NCI-H1694 (cell line): Measurements from ENCODE around the gene ENOSF1.
"Not testable (repeated sequence)": the region's sequence is repeated elsewhere in the genome, so short reads cannot be mapped to it uniquely, and the experiment has no call there.

Experiments used
- DNase-seq: peaks from one replicate; lab custom pipeline; 2025; lab: John Stamatoyannopoulos, UW

Gene ENOSF1

DNA sequence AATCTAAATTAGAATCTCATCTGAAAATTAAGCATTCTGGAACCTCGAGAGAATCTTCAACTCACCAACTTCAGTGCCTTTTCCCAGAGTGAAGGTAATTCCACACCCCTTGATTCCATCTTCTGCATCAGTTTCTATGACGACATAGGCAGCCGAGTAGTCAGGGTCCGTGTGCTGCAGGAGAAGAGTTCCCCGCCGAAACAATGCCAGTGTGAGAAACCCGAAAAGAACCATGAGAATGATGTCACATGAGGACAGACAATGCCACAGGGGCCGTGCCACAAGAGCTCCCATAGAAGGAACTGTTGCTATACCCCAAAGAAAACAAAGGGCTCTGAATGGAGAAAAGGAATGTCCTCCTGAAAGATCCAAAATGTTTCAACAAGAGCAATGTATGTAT, 6.0 kb downstream of the ENOSF1 start:
- DNase-seq, result no peak

DNA sequence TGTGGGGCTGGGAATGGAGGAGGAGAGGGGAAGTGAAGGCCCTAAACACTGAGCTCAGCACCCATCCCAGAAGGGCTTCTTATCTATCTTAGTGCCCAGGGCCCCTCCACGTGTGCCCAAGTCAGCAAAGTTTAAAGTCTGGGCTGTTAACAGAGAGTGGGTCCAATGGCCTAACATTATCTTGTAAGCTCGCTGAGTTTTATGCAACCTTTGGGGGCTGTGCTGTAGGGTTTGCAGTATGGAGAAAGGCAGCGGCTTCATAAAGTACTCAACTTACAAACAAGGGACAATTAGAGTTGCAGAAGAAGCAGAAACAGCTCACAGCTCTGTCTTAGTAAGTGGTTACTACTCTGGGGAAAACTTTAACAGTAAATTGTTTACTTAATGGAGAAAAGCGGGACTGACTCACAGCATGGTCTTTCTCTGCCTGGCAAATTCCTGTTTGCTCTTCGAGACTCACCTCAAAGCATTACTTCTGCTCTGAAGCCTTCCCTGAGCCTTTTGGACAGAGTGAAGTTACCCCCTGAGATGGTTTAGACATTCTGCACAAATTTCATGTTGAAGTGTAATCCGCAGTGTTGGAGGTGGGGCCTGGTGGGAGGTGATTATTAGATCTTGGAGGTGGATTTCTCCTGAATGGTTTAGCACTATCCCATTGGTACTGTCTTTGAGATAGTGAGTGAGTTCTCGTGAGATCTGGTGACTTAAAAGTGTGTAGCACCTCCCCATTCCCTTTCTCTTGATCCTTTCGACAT, 9.0 kb downstream of the ENOSF1 start:
- no peak for DNase-seq

DNA sequence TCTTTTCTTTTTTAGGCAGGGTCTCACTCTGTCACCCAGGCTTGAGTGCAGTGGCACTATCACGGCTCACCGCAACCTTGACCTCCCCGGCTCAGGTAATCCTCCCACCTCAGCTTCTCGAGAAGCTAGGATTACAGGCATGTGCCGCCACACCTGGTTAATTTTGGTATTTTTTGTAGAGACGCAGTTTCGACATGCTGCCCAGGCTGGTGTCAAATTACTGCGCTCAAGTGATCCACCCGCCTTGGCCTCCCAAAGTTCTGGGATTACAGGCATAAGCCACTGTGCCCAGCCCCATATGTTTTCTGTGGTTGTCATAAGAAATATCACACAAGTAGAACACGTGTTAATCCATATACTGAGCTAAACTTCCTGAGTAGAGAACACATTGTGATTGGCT, 14.6 kb downstream of the ENOSF1 start:
- DNase-seq, result no peak

DNA sequence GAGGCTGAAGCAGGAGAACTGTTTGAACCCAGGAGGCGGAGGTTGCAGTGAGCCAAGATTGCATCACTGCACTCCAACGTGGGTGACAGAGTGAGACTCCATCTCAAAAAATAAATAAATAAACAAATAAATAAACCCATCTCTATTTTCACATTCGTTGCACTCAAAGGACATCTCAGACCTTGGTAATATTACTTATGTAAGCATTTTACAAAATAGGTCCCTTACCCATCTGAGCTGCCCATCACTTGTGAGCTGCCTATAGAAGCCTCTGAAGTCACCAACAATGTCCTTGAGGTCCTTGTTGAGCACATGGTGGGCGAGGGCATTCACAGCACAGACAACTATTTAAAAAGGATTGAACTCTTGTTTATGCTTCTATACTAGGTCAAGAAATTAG, 15.4 kb downstream of the ENOSF1 start:
- DNase-seq, result no peak

DNA sequence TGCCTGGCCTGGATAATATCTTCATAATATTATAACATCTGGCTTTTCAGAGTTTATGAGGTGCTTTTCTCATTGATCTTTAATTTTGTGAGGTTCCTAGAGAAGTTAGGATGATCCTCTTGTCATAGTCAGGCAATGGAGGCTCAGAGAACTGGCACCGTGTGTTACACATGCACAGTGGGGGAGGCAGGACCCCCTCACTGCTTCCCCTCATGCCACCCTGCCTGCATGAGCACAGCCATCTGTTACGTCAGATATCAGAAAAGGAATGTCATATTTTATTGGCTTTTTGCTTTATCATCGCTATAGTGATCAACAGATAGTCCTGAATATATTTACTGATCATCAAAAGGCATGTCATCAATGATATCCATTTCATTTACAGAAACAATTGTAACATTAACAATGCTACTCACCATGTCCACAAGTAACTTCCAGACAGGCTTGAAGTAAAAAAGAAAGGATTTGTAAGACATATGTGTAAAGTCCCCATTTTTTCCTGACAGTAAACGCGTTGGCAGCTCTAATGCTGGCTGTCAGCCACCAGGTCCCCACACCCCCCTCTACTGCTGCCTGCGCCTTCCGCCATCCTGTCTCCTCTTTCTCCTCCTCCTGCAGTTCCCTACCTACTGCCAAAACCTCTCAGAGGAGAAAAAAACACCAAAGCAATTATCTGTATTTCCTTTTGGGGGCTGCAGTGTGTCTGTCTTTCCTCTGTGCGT, 18.8 kb downstream of the ENOSF1 start:
- peak; percentile 17 for DNase-seq

DNA sequence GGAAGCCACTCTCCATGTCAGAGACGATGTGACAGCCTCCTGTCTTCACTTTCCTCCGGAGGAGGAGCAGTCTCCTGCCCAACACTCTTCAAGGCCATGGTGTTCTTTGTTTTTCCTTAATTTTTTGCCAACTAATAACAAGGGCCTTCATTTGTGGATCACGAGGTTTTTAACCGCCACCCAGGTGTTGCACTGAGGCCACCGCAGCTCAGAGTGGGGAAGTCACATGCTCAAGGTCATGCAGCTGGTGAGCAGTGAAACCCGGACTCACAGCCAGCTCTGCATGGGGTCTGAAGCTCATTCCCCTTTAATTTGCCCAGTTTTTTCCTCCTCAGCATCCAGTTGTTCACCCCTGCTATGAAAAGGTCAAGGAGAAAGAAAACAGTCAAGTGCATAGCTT, 19.6 kb downstream of the ENOSF1 start:
- DNase-seq, result no peak

DNA sequence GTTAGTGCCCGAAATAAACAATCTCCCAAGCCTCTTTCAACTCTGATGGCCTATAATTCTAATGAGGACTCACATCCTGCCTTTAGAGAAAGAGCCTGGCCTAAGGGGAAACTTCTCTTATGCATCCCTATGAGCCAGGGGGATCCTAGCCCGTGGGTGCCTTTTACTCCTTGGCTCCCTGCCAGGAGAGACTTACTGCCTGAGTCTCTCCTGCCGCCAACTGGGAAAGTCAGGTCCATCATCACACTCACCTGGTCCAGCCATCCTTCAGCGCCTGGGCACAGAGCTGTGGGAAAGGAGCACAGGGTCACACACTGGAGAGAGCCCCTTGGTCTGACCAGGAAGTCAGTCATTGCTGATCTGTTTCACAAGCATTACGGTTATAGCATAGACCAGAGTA, 24.1 kb downstream of the ENOSF1 start:
- no peak for DNase-seq

DNA sequence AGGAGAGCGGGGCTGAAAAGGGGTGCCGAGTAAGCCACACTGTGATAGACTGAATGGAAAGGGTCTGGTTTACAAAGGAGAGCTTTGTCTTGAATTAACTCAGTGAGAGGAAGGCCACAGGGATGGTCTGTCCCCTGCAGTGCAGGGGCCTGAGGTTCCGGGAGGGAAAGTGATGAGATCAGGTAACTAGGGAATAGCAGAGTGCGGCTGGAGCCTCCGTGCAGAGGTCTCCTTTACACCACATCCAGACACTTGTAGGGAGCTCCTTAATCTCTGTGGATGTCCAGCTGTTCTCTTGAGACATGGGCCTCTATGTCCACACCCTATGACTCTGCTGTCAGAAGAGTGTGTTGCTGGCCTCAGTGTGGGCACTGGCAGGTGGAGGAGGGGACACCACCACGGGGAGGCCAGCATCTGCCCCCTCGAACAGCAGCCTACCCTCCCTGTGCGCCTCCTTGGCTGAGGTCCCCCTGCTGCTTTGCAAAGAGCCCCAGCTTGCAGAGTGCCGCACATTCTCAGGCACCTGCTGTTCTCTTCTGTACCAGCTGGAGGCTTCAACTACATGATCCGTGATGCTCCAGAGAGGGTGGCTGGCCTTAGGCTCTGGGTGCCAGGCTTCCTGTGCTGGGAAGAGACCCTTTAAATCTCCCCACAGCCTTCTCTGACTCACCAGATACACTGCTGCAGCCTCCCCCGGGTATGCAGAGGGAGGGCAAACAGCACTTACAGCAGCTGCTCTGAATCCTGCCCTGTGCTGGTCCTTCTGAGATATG, 25.9 kb downstream of the ENOSF1 start:
- peak; percentile 2 for DNase-seq

DNA sequence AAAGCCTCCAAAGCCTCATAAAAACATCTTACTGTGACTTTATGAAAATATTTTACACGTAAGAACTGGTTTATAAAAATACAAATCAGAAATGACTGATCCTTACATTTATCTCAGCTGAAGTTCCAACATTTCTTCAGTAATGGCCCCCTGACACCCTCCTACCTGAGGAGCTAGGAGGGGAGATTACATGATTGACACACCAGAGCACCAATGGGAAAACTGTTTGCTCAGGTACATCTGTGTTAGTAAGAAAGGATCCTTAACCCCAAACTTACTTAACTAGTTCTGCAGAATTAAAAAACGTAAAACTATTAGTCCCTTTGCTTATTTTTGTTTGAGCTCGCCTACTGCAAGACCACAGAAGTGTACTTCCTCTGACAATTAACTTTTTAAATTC, 27.0 kb downstream of the ENOSF1 start:
- no peak for DNase-seq

DNA sequence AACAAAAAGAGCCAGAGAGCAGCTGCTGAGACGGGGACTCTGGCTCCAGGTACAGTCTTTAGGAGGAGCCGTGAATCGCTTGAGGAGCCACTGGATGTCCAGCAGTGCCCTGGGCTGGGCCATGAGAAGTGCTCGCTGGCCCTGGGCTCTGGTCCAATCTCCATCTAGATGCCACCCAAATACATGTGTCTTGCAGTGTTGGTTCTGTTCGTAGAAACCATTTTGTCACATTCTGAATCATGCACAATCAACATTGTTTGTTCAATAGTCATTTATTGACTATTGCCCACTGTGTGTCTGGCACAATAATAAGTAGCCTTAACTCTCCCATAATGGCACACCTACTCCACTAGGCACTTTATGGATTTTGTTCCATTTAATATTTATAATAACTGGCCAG, 28.9 kb downstream of the ENOSF1 start:
- no peak for DNase-seq

DNA sequence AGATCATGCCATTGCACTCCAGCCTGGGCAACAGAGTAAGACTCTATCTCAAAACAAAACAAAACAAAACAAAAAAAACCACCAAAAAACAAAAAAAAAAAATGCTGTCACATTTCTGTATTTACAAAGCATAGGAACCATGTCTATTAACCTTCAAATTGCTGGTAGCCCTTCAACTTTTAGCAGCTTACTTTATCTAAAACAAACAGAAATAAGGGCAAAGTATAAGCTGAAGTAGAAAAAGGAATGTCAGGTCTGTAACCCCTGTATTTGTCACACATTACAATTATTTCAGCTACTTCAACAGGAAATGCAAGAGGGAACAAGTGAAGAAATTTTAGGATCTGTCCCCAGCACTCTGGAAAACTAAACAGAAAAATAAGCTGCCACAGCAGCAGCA, 29.6 kb downstream of the ENOSF1 start:
- no peak for DNase-seq

DNA sequence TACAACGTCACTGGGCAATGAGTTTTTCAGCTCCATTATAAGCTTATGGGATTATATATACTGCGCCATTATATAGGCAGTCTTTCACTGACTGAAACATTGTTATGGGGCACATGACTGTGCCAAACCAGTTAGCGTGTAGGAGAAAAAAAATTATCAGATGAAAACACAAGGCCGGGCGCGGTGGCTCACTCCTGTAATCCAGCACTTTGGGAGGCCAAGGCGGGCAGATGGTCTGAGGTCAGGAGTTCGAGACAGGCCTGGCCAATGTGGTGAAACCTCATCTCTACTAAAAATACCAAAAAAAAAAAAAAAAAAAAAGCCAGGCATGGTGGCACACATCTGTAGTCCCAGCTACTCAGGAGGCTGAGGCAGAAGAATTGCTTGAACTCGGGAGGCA, 30.0 kb downstream of the ENOSF1 start:
- DNase-seq, result not testable (repeated sequence)

DNA sequence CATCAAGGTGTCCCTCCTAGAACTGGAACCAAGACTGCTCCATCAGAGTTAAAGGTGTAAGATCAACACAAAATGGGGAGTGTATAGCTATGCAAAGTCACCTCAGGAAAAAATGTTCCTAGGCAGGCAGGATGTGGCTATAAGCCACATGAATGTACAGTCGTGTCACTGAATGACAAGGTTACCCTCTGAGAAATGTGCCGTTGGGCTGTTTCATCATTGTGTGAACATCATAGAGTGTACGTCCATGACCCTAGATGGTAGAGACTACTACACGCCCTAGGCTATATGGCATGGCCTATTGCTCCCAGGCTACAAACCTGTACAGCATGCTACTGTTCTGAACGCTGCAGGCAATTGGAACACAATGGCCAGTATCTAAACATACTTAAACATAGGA, 30.4 kb downstream of the ENOSF1 start:
- DNase-seq, result no peak

DNA sequence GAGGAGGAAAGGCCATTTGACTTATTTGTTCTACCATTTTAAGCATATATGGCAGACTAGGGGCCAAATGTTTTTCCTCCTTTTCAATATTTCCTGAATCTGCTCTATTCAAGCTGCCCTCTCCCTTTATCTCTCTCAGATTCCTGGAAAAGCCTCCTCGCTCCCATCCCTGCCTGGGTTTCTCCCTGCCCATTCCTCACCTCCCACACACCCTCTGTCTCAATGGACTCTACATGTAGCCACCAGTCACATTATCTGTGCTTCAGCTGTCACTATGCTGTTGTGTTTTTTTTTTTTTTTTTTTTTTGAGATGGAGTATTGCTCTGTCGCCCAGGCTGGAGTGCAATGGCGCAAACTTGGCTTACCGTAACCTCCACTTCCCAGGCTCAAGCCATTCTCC, 32.0 kb downstream of the ENOSF1 start:
- no peak for DNase-seq

DNA sequence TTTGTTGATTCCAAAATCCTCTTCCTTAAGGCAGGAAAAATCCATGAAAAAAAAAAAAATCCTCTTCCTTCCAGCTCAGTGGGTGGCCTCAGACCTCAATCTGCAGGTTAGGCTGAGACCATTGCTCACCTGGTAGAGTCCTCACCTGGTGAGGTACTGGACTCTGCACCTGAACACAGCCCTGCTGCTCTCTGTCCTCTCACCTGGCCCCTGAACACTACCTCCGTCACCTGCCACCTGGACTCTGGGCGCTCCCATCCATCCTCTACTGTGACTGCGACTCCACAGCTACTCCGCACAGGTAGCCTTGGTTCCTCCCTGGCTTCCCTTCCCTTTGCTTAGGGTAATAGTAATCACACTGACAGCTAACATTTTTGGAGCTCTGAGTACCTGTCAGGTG, 32.9 kb downstream of the ENOSF1 start:
- no peak for DNase-seq

DNA sequence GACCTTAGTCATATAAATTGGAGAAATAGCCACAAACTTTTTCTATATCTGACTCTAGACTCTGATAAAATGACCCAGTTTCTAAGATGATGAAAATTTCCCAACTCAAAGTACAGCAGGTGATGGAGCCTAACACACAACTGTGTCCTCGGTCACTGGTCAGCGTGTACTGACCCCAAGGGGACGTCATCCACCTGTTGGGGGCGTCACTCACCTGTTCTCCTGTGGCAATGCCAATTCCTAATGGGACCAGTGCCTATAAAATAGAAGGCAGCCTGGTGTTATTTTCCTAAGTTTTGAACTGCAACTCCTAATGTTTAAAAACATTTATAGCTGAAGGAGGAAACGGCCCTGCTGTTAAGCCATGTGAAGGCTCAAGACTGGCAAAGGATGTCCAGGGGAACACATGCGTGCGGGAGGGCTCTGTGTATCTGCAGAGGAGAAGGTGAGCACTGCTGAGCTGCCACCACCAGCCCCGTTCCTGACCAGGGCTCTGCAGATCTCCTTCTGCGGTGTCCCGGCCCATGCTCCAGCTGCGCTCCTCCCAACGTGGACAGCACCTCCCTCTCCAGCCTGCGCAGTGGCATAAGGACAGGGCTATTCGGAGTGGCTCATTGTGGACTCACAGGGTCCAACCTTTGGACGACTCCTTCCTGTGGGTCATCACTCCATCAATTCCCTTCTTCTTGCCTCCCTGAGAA, 33.8 kb downstream of the ENOSF1 start:
- DNase-seq, result no peak

DNA sequence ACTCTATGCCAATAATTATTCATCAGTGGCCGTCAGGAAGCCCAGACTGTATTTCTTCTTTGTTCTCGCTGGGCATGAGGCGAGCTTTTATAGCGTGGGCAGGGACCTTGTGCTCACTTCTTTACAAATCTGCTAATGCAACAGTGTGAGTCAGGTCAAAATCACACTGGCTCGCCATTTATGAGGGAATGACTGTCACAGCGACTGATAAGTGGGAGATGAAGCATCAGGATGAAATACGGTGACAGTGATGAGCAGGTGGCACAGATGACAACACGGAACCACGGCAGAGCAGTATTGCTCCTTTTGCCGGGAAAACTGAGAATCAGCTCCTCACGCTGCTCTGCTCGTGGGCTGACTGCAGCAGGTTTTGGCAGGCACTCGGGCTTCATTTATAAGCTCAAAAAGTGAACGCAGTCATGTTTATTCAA, 34.5 kb downstream of the ENOSF1 start:
- DNase-seq, result no peak

DNA sequence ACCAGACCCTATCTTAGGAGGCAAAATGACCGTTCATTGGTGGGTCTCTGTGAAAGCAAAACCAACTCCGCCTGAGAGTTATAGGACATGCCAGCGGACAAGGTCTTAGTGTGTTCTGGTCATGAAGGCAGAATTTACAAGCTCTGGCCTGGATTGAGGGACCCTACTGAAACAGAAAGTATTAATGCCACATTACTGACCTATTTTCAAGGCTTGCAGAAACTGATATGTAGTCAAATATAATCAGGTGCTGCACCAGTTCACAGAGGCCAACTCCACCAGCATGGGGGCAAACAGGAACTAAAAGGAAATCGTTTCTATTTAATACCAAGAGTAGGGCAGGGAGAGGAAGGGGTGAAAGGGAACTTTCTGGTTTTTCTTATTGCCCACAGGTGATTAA, 35.3 kb downstream of the ENOSF1 start:
- DNase-seq, result no peak

DNA sequence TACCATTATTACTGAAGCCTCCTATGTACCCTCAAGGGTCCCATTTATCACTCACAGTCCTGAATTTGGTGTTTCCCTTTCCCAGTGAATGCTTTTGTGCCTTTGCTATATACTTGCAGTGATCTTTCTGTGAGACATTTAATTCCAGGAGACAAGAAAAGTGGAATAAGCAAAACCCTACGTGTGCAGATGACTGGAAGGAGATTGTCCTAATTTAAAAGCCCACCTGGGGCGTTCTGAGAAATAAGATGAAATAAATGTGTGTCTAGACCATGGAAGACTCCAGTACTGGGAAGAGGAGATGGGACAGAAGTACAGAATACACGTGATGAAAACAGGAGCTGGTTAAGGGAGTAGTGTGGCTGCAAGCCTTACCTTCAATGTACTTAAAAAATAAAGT, 35.7 kb downstream of the ENOSF1 start:
- no peak for DNase-seq

DNA sequence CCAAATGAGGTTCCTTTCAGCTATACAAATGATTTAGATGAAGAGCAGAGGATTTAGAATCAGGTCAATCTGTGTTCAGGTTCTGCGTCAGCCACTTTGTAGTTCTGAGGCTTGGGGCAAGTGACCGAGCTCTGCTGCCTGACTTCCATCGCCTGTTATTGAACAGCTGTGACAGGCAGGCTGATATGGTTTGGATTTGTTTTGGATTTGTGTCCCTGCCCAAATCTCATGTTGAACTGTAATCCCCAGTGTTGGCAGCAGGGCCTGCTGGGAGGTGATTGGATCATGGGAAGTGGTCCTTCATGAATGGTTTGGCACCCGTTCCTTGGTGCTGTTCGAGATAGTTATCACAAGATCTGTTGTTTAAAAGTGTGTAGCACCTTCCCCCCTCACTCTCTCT, 36.4 kb downstream of the ENOSF1 start:
- no peak for DNase-seq

DNA sequence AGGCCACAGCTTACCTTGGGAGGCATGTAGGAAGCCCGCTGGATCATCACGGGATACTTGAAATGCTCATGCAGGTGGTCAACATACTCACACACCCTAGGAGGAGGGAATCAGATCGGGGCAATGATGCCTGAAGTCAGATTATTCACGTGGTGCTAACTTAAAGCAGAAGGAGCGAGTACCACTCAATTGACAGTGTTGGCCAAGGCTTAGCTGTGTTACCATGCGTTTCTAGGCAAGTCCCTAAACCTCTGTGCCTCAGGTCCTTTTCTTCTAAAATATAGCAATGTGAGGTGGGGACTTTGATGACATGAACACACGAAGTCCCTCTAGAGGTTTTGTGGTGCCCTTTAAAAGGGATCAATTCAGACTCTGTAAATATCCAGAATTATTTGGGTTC, 37.1 kb downstream of the ENOSF1 start:
- DNase-seq, result no peak

DNA sequence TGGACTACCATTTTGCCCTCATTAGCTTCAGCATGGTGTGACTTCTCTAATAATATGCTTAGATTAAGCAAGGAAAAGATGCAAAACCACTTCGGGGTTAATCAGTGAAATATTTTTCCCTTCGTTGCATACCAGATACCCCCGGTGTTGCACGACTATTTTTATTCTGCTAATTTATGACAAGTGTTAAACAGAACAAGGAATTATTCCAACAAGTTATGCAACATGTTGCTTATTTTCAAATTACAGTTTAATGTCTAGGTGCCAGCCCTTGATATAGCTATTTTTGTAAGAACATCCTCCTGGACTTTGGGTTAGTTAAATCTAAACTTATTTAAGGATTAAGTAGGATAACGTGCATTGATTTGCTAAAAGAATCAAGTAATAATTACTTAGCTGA, 38.7 kb downstream of the ENOSF1 start:
- no peak for DNase-seq
